ENCODE measurements around the gene ZNF488.

Gene ZNF488

GRCh38 chr10:47354900-47355299 is 29.2 kb downstream of the ZNF488 start:
- H3K4me3 ChIP-seq (ENCODE audit: low read depth, low read length) = no peak overlapping the region
- TF ChIP-seq CTCF (conservative IDR thresholded peaks at IDR 0.05; ENCODE audit: low read depth, low read length) = no peak
- DNase-seq (ENCODE audit: low read depth) = no peak

- H3K4me3 ChIP-seq (ENCODE audit: low read depth, low read length) = no peak overlapping the region
- DNase-seq (ENCODE audit: low read depth) = peak; percentile 62
- TF ChIP-seq CTCF (conservative IDR thresholded peaks at IDR 0.05; ENCODE audit: low read depth, low read length) = peak; percentile 63
These were observed 29.9 kb downstream of the ZNF488 start for GRCh38 chr10:47354165-47354564.

- no peak overlapping the region for H3K4me3 ChIP-seq (ENCODE audit: low read depth, low read length)
- DNase-seq (ENCODE audit: low read depth) = no peak
- TF ChIP-seq CTCF (conservative IDR thresholded peaks at IDR 0.05; ENCODE audit: low read depth, low read length) = no peak
These were observed 30.7 kb downstream of the ZNF488 start for GRCh38 chr10:47353351-47353750.

- no peak for TF ChIP-seq CTCF (conservative IDR thresholded peaks at IDR 0.05; ENCODE audit: low read depth, low read length)
- H3K4me3 ChIP-seq (ENCODE audit: low read depth, low read length) = no peak overlapping the region
- DNase-seq (ENCODE audit: low read depth) = no peak
These were observed 31.9 kb downstream of the ZNF488 start for GRCh38 chr10:47351899-47352815.

- no peak for DNase-seq (ENCODE audit: low read depth)
- TF ChIP-seq CTCF (conservative IDR thresholded peaks at IDR 0.05; ENCODE audit: low read depth, low read length) = no peak
- no peak overlapping the region for H3K4me3 ChIP-seq (ENCODE audit: low read depth, low read length)
These were observed 33.1 kb downstream of the ZNF488 start for GRCh38 chr10:47350671-47351640.

GRCh38 chr10:47349941-47350371 is 34.1 kb downstream of the ZNF488 start:
- H3K4me3 ChIP-seq (ENCODE audit: low read depth, low read length) = no peak overlapping the region
- TF ChIP-seq CTCF (conservative IDR thresholded peaks at IDR 0.05; ENCODE audit: low read depth, low read length) = no peak
- no peak for DNase-seq (ENCODE audit: low read depth)
